Measurements from ENCODE around the gene TIMM23. TPM values are rescaled to one million over a fixed set of nuclear protein-coding genes. Genes with fewer than 3 reads are reported as not detected.
A peak's percentile ranks its signal among the peaks of the same experiment; 100 is the strongest.

Gene TIMM23
- total and polyA plus RNA-seq, 2 donors (not counting 1 experiment from before 2014, with no cell fraction given) = 21.1 to 28.3 TPM

DNA sequence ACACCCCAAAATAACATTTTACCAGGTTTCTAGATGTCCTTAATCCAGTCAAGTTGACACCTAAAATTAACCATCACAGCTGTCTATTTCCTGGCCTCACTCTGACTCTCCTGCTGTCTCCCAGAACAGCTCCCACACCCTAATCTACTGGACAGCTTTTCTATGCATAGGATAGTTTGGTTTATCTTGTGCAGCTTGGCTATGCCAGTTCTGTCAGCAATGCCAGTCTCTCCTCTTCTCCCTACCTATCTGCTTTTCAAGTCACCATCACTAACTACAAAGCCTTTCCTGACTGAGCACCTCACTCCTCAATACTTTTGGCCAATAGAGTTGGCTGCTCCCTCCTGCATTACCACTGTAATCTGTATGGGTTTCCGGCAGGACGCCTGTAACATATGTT, 53.1 kb downstream of the TIMM23 start:
- POLR2A ChIA-PET = no interaction called here
- H2AFZ ChIP-seq (ENCODE audit: insufficient read depth, low read depth, low read length, poor library complexity, severe bottlenecking) = no peak overlapping the region
- H3K4me1 ChIP-seq (ENCODE audit: control insufficient read depth in 2 of 2, insufficient read depth in 2 of 2, low read length in 2 of 2) = peaks cover 35 to 47% of the 10 kb centered on the region in 2 donors
- no peak overlapping the region for H3K9ac ChIP-seq (ENCODE audit: low read length)
- Mint-ChIP-seq H3K27me3 (no peaks in the 10 kb centered on the region), H3K9me3 (ENCODE audit: insufficient read depth) (no peaks in the 10 kb centered on the region), H3K4me3 (no peak overlapping the region), H3K27ac (no peak overlapping the region), H3K4me1 (peaks cover 73% of the 10 kb centered on the region)
- H3K4me3 ChIP-seq (ENCODE audit: control extremely low read depth in 1 of 5, extremely low read depth in 1 of 5, insufficient read depth in 1 of 5, low read depth in 2 of 5, low read length in 4 of 5) = no peak overlapping the region
- no peak overlapping the region for H3K4me2 ChIP-seq (replicated peaks; ENCODE audit: low read depth, low read length, poor library complexity, severe bottlenecking)
- no CpG with 5 or more reads among the region's 2 CpGs for WGBS (ENCODE audit: insufficient coverage)
- DNase-seq (no peak), ATAC-seq (ENCODE audit: low read depth) (no peak)
- H3K9me3 ChIP-seq (ENCODE audit: control extremely low read depth in 1 of 3, control insufficient read depth in 2 of 3, insufficient read depth in 1 of 3, low read length in 2 of 3) = no peaks in the 10 kb centered on the region
- CTCF ChIA-PET = no interaction called here
- intact Hi-C loops (cut with micrococcal nuclease) = loop anchor here (5.0 kb wide), 1 partner anchor 648 kb away; no protein-coding TSS in a partner anchor
- peaks cover 100% of the 10 kb centered on the region for H3K79me2 ChIP-seq (ENCODE audit: control insufficient read depth, insufficient read depth, low read length)
- peaks cover 99% of the 10 kb centered on the region for H4K20me1 ChIP-seq (ENCODE audit: control insufficient read depth, insufficient read depth, low read length, poor library complexity, severe bottlenecking)
- H3K27ac ChIP-seq (ENCODE audit: low read length in 2 of 2) = no peak overlapping the region
- no peaks in the 10 kb centered on the region for H3K27me3 ChIP-seq (replicated peaks in 1 of 4; ENCODE audit: control extremely low read depth in 1 of 4, control insufficient read depth in 3 of 4, insufficient read depth in 4 of 4, low read length in 3 of 4)
- peaks cover 0 to 15% of the 10 kb centered on the region in 2 experiments for H3K36me3 ChIP-seq (replicated peaks in 1 of 2; ENCODE audit: control extremely low read depth in 1 of 2, control insufficient read depth in 1 of 2, extremely low read depth in 1 of 2, insufficient read depth in 2 of 2, low read length in 1 of 2)
- no peak for TF ChIP-seq EZH2 (IDR thresholded peaks at IDR 0.05; ENCODE audit: borderline replicate concordance, insufficient read depth, low read depth, low read length, poor library complexity, severe bottlenecking)
- TF ChIP-seq, protein P1, sequence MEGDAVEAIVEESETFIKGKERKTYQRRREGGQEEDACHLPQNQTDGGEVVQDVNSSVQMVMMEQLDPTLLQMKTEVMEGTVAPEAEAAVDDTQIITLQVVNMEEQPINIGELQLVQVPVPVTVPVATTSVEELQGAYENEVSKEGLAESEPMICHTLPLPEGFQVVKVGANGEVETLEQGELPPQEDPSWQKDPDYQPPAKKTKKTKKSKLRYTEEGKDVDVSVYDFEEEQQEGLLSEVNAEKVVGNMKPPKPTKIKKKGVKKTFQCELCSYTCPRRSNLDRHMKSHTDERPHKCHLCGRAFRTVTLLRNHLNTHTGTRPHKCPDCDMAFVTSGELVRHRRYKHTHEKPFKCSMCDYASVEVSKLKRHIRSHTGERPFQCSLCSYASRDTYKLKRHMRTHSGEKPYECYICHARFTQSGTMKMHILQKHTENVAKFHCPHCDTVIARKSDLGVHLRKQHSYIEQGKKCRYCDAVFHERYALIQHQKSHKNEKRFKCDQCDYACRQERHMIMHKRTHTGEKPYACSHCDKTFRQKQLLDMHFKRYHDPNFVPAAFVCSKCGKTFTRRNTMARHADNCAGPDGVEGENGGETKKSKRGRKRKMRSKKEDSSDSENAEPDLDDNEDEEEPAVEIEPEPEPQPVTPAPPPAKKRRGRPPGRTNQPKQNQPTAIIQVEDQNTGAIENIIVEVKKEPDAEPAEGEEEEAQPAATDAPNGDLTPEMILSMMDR (IDR thresholded peaks at IDR 0.05) = no peak

DNA sequence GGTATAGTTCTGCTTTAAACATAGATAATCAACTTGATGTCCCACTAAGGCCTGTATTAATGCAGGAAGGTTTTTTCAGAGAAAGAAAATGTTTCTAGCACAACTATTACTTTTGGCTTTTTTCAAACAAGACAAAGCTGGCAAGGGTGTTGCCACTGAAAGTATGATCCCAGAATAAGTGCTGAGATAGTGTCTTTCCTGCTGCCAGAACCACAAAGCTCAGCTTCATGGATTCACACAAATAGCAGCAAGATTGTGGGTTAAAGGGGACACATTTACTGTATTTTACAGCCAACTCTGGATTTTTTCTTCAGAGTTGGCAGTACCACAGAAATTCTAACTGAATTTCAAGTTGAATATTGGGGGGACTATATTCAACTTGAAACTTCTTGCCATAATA, 53.8 kb downstream of the TIMM23 start:
- no peaks in the 10 kb centered on the region for H3K9me3 ChIP-seq (ENCODE audit: control extremely low read depth in 1 of 3, control insufficient read depth in 2 of 3, insufficient read depth in 1 of 3, low read length in 2 of 3)
- no peak overlapping the region for H3K27ac ChIP-seq (ENCODE audit: low read length in 2 of 2)
- no peak overlapping the region for H3K4me3 ChIP-seq (ENCODE audit: control extremely low read depth in 1 of 5, extremely low read depth in 1 of 5, insufficient read depth in 1 of 5, low read depth in 2 of 5, low read length in 4 of 5)
- H3K9ac ChIP-seq (ENCODE audit: low read length) = peak overlapping the region; percentile 2
- DNase-seq (no peak), ATAC-seq (ENCODE audit: low read depth) (no peak)
- peaks cover 92% of the 10 kb centered on the region for H4K20me1 ChIP-seq (ENCODE audit: control insufficient read depth, insufficient read depth, low read length, poor library complexity, severe bottlenecking)
- H3K4me3 Mint-ChIP-seq = no peak overlapping the region
- POLR2A ChIA-PET = no interaction called here
- H3K36me3 ChIP-seq (replicated peaks in 1 of 2; ENCODE audit: control extremely low read depth in 1 of 2, control insufficient read depth in 1 of 2, extremely low read depth in 1 of 2, insufficient read depth in 2 of 2, low read length in 1 of 2) = peaks cover 0 to 15% of the 10 kb centered on the region in 2 experiments
- peaks cover 38 to 47% of the 10 kb centered on the region in 2 donors for H3K4me1 ChIP-seq (ENCODE audit: control insufficient read depth in 2 of 2, insufficient read depth in 2 of 2, low read length in 2 of 2)
- H3K9me3 Mint-ChIP-seq (ENCODE audit: insufficient read depth) = no peaks in the 10 kb centered on the region
- peaks cover 74% of the 10 kb centered on the region for H3K4me1 Mint-ChIP-seq
- intact Hi-C loops (cut with micrococcal nuclease) = loop anchor here (5.0 kb wide), 1 partner anchor 649 kb away; no protein-coding TSS in a partner anchor
- H3K4me2 ChIP-seq (replicated peaks; ENCODE audit: low read depth, low read length, poor library complexity, severe bottlenecking) = no peak overlapping the region
- no peak overlapping the region for H3K27ac Mint-ChIP-seq
- no peaks in the 10 kb centered on the region for H3K27me3 Mint-ChIP-seq
- no peaks in the 10 kb centered on the region for H3K27me3 ChIP-seq (replicated peaks in 1 of 4; ENCODE audit: control extremely low read depth in 1 of 4, control insufficient read depth in 3 of 4, insufficient read depth in 4 of 4, low read length in 3 of 4)
- H3K79me2 ChIP-seq (ENCODE audit: control insufficient read depth, insufficient read depth, low read length) = peaks cover 93% of the 10 kb centered on the region
- CTCF ChIA-PET = no interaction called here
- TF ChIP-seq, protein P1 (IDR thresholded peaks at IDR 0.05) = no peak
- TF ChIP-seq EZH2 (IDR thresholded peaks at IDR 0.05; ENCODE audit: borderline replicate concordance, insufficient read depth, low read depth, low read length, poor library complexity, severe bottlenecking) = no peak
- H2AFZ ChIP-seq (ENCODE audit: insufficient read depth, low read depth, low read length, poor library complexity, severe bottlenecking) = no peak overlapping the region

Measured in B cell (primary cell).